ENCODE data around the gene COG6. TPM values are rescaled to one million over a fixed set of nuclear protein-coding genes. Genes with fewer than 3 reads are reported as not detected.

COG6 gene
- total RNA-seq, 1 experiment from 2014 or later = 23.7 TPM

GRCh38 chr13:39685652-39686051, 30.2 kb downstream of the COG6 start:
- intact Hi-C loops (cut with micrococcal nuclease; ENCODE audit: unreplicated experiment) = loop anchor here (2.0 kb wide), 2 partner anchors 997 to 1091 kb away; no protein-coding TSS in a partner anchor
- Mint-ChIP-seq H3K9me3 (ENCODE audit: low read depth, unreplicated experiment) (no peaks in the 10 kb centered on the region), H3K4me1 (ENCODE audit: low read depth, unreplicated experiment) (no peaks in the 10 kb centered on the region), H3K4me3 (ENCODE audit: low read depth, unreplicated experiment) (no peak overlapping the region), H3K27me3 (ENCODE audit: unreplicated experiment) (no peaks in the 10 kb centered on the region), H3K36me3 (ENCODE audit: insufficient read depth, unreplicated experiment) (peaks cover 5% of the 10 kb centered on the region), H3K27ac (ENCODE audit: unreplicated experiment) (no peak overlapping the region)
- CTCF ChIA-PET = no interaction called here
- no peak for TF ChIP-seq CTCF (IDR thresholded peaks at IDR 0.05; ENCODE audit: unreplicated experiment)
- no TSS peak for BruUV-seq (replicated peaks)
- no peak for DNase-seq

GRCh38 chr13:39688278-39688677, 32.8 kb downstream of the COG6 start:
- no peak for DNase-seq
- Mint-ChIP-seq H3K4me1 (ENCODE audit: low read depth, unreplicated experiment) (no peaks in the 10 kb centered on the region), H3K36me3 (ENCODE audit: insufficient read depth, unreplicated experiment) (no peaks in the 10 kb centered on the region), H3K27me3 (ENCODE audit: unreplicated experiment) (no peaks in the 10 kb centered on the region), H3K27ac (ENCODE audit: unreplicated experiment) (no peak overlapping the region), H3K4me3 (ENCODE audit: low read depth, unreplicated experiment) (no peak overlapping the region), H3K9me3 (ENCODE audit: low read depth, unreplicated experiment) (no peaks in the 10 kb centered on the region)
- CTCF ChIA-PET = no interaction called here
- TF ChIP-seq CTCF (IDR thresholded peaks at IDR 0.05; ENCODE audit: unreplicated experiment) = no peak
- BruUV-seq (replicated peaks) = no TSS peak
- intact Hi-C loops (cut with micrococcal nuclease; ENCODE audit: unreplicated experiment) = no loop called here

GRCh38 chr13:39688699-39689405, 33.4 kb downstream of the COG6 start:
- BruUV-seq (replicated peaks) = no TSS peak
- no peak overlapping the region for H3K4me3 Mint-ChIP-seq (ENCODE audit: low read depth, unreplicated experiment)
- no peaks in the 10 kb centered on the region for H3K4me1 Mint-ChIP-seq (ENCODE audit: low read depth, unreplicated experiment)
- H3K36me3 Mint-ChIP-seq (ENCODE audit: insufficient read depth, unreplicated experiment) = no peaks in the 10 kb centered on the region
- no peak for TF ChIP-seq CTCF (IDR thresholded peaks at IDR 0.05; ENCODE audit: unreplicated experiment)
- H3K27me3 Mint-ChIP-seq (ENCODE audit: unreplicated experiment) = no peaks in the 10 kb centered on the region
- intact Hi-C loops (cut with micrococcal nuclease; ENCODE audit: unreplicated experiment) = no loop called here
- H3K9me3 Mint-ChIP-seq (ENCODE audit: low read depth, unreplicated experiment) = no peaks in the 10 kb centered on the region
- CTCF ChIA-PET = no interaction called here
- DNase-seq = no peak
- H3K27ac Mint-ChIP-seq (ENCODE audit: unreplicated experiment) = no peak overlapping the region

GRCh38 chr13:39692660-39693438, 37.4 kb downstream of the COG6 start:
- CTCF ChIA-PET = no interaction called here
- no TSS peak for BruUV-seq (replicated peaks)
- no peak overlapping the region for H3K27ac Mint-ChIP-seq (ENCODE audit: unreplicated experiment)
- no peaks in the 10 kb centered on the region for H3K9me3 Mint-ChIP-seq (ENCODE audit: low read depth, unreplicated experiment)
- no peak for DNase-seq
- TF ChIP-seq CTCF (IDR thresholded peaks at IDR 0.05; ENCODE audit: unreplicated experiment) = no peak
- H3K4me1 Mint-ChIP-seq (ENCODE audit: low read depth, unreplicated experiment) = no peaks in the 10 kb centered on the region
- H3K36me3 Mint-ChIP-seq (ENCODE audit: insufficient read depth, unreplicated experiment) = no peaks in the 10 kb centered on the region
- no peak overlapping the region for H3K4me3 Mint-ChIP-seq (ENCODE audit: low read depth, unreplicated experiment)
- intact Hi-C loops (cut with micrococcal nuclease; ENCODE audit: unreplicated experiment) = no loop called here
- H3K27me3 Mint-ChIP-seq (ENCODE audit: unreplicated experiment) = no peaks in the 10 kb centered on the region

Data from Calu3 (cell line).